Cardiac muscle cell (in vitro differentiated cells and primary cell): ENCODE results near the gene GAL3ST3. TPM values are rescaled to one million over a fixed set of nuclear protein-coding genes. Genes with fewer than 3 reads are reported as not detected.
A peak's percentile ranks its signal among the peaks of the same experiment; 100 is the strongest.

ENCODE experiments used
- DNase-seq, 2 donors: peaks; one replicate each; pipeline versions ENCODE4 v3.0.0 to v3.0.0-alpha.2; 2010 to 2017; ENCODE audit warnings: low read depth in 1 of 2, low spot score in 1 of 2
- H3K27ac ChIP-seq: fragments of 200-600 bp; sonication (generic); 2 replicates; pipeline ENCODE4 v1.5.1; 2016
- H3K27me3 ChIP-seq: fragments of 200-600 bp; sonication (generic); 2 replicates; pipeline ENCODE4 v1.6.0; 2016; ENCODE audit warnings: control low read depth
- H3K36me3 ChIP-seq: fragments of 200-600 bp; sonication (generic); 2 replicates; pipeline ENCODE4 v1.5.1; 2016; ENCODE audit warnings: control low read depth
- H3K4me1 ChIP-seq: fragments of 200-600 bp; sonication (generic); 2 replicates; pipeline ENCODE4 v1.8.1; 2017; ENCODE audit warnings: low read depth, mild to moderate bottlenecking, mixed run types
- H3K4me3 ChIP-seq: fragments of 200-600 bp; sonication (generic); 2 replicates; pipeline ENCODE4 v1.5.1; 2016; ENCODE audit warnings: mild to moderate bottlenecking
- H3K9me3 ChIP-seq: fragments of 200-600 bp; sonication (generic); 2 replicates; pipeline ENCODE4 v1.5.1; 2017; ENCODE audit warnings: low read depth, mild to moderate bottlenecking, control low read depth
- CTCF ChIP-seq: IDR thresholded peaks from 2 replicates; pipeline ENCODE4 v1.5.1; 2012; ENCODE audit warnings: low read depth, mild to moderate bottlenecking, low read length
- polyA plus RNA-seq: library from polyadenylated mRNA; unstranded; fragments of >200 nt; fragmentation: Nextera tagmentation; extraction: Ambion mirVana; gene quantifications from 2 replicates; pipeline ENCODE4 v1.2.1, GENCODE V29; 2016
- total RNA-seq: library from RNA; depleted of rRNA; stranded (reverse); fragments of >200 nt; gene quantifications from 2 replicates; pipeline ENCODE4 v1.2.3, GENCODE V29; 2016

Gene GAL3ST3
- total and polyA plus RNA-seq, 2 experiments from 2014 or later: 22.3 to 25.5 TPM

- no peak for DNase-seq
- no peak overlapping the region for H3K4me3 ChIP-seq
- no peak for TF ChIP-seq CTCF
- H3K36me3 ChIP-seq: peaks cover 82% of the 10 kb centered on the region
- H3K4me1 ChIP-seq: no peaks in the 10 kb centered on the region
- H3K27me3 ChIP-seq: no peaks in the 10 kb centered on the region
- no peak overlapping the region for H3K27ac ChIP-seq
- H3K9me3 ChIP-seq: no peaks in the 10 kb centered on the region
Observed at GRCh38 chr11:66062408-66062807, 13.4 kb upstream of the GAL3ST3 start.

- no peak overlapping the region for H3K27ac ChIP-seq
- H3K4me3 ChIP-seq: no peak overlapping the region
- H3K9me3 ChIP-seq: no peaks in the 10 kb centered on the region
- no peaks in the 10 kb centered on the region for H3K27me3 ChIP-seq
- no peak for DNase-seq
- no peaks in the 10 kb centered on the region for H3K4me1 ChIP-seq
- TF ChIP-seq CTCF: no peak
- peaks cover 82% of the 10 kb centered on the region for H3K36me3 ChIP-seq
Observed at GRCh38 chr11:66061268-66061667, 12.3 kb upstream of the GAL3ST3 start.

- Histone ChIP-seq H3K4me3 (no peak overlapping the region), H3K27ac (no peak overlapping the region), H3K4me1 (no peaks in the 10 kb centered on the region), H3K36me3 (peaks cover 80% of the 10 kb centered on the region), H3K27me3 (no peaks in the 10 kb centered on the region), H3K9me3 (no peaks in the 10 kb centered on the region)
- DNase-seq: no peak
- TF ChIP-seq CTCF: no peak
Observed at GRCh38 chr11:66059966-66060680, 11.2 kb upstream of the GAL3ST3 start.

GRCh38 chr11:66056501-66056900 lies 7.5 kb upstream of the GAL3ST3 start:
- Histone ChIP-seq H3K36me3 (peaks cover 55% of the 10 kb centered on the region), H3K27ac (no peak overlapping the region), H3K9me3 (no peaks in the 10 kb centered on the region), H3K4me3 (no peak overlapping the region), H3K27me3 (no peaks in the 10 kb centered on the region), H3K4me1 (peaks cover 7% of the 10 kb centered on the region)
- TF ChIP-seq CTCF: no peak
- DNase-seq: peak in 1 of 2 donors; percentile 45

- H3K36me3 ChIP-seq: peaks cover 46% of the 10 kb centered on the region
Observed at GRCh38 chr11:66055021-66055420, 6.1 kb upstream of the GAL3ST3 start.

More at GRCh38 chr11:66055021-66055420, 6.1 kb upstream of the GAL3ST3 start:
- DNase-seq: no peak
- no peak for TF ChIP-seq CTCF
- Histone ChIP-seq H3K27ac (no peak overlapping the region), H3K4me3 (no peak overlapping the region), H3K4me1 (peaks cover 18% of the 10 kb centered on the region), H3K27me3 (no peaks in the 10 kb centered on the region), H3K9me3 (no peaks in the 10 kb centered on the region)
